MM.1S (cell line): ENCODE results near the gene EEF2KMT.
"Not testable (repeated sequence)": the region's sequence is repeated elsewhere in the genome, so short reads cannot be mapped to it uniquely, and the experiment has no call there.

Experiments
- DNase-seq: peaks from one replicate; pipeline ENCODE4 v3.0.0-alpha.2; 2015
- H2AFZ ChIP-seq: fragments of 300-600 bp; sonication (generic); 2 replicates; pipeline ENCODE4 v1.6.0; 2016; ENCODE audit warnings: antibody characterized with exemption, low read length
- H3F3A ChIP-seq: fragments of 300-600 bp; sonication (generic); 2 replicates; pipeline ENCODE4 v1.6.1; 2016; ENCODE audit warnings: mild to moderate bottlenecking, antibody characterized with exemption, low read length, moderate library complexity, mixed read lengths; ENCODE audit not compliant: insufficient read depth
- H3K27ac ChIP-seq: fragments of 300-600 bp; sonication (generic); 2 replicates; pipeline ENCODE4 v1.5.1; 2016; ENCODE audit warnings: mild to moderate bottlenecking, low read length
- H3K27me3 ChIP-seq: fragments of 300-600 bp; sonication (generic); replicated peaks from 2 replicates; pipeline ENCODE4 v1.6.0; 2016; ENCODE audit warnings: low read length; ENCODE audit not compliant: insufficient read depth
- H3K36me3 ChIP-seq: fragments of 300-600 bp; sonication (generic); replicated peaks from 2 replicates; pipeline ENCODE4 v1.6.1; 2016; ENCODE audit warnings: mild to moderate bottlenecking, low read length, mixed read lengths; ENCODE audit not compliant: insufficient read depth
- H3K4me1 ChIP-seq: fragments of 300-600 bp; sonication (generic); 2 replicates; pipeline ENCODE4 v1.6.1; 2016; ENCODE audit warnings: low read length, mixed read lengths
- H3K4me2 ChIP-seq: fragments of 300-600 bp; sonication (generic); 2 replicates; pipeline ENCODE4 v1.6.0; 2016; ENCODE audit warnings: low read depth, low read length
- H3K4me3 ChIP-seq: fragments of 300-600 bp; sonication (generic); 2 replicates; pipeline ENCODE4 v1.5.1; 2016; ENCODE audit warnings: low read length, mixed read lengths
- H3K79me2 ChIP-seq: fragments of 300-600 bp; sonication (generic); 2 replicates; pipeline ENCODE4 v1.6.1; 2016; ENCODE audit warnings: mixed run types, low read length, mixed read lengths
- H3K9ac ChIP-seq: fragments of 300-600 bp; sonication (generic); 2 replicates; pipeline ENCODE4 v1.6.1; 2016; ENCODE audit warnings: low read length, mixed read lengths
- H3K9me2 ChIP-seq: fragments of 300-600 bp; sonication (generic); replicated peaks from 2 replicates; pipeline ENCODE4 v1.6.1; 2016; ENCODE audit warnings: mild to moderate bottlenecking, low read length, mixed read lengths; ENCODE audit not compliant: insufficient read depth
- H3K9me3 ChIP-seq: fragments of 300-600 bp; sonication (generic); replicated peaks from 2 replicates; pipeline ENCODE4 v1.6.1; 2016; ENCODE audit warnings: mild to moderate bottlenecking, low read length, mixed read lengths; ENCODE audit not compliant: insufficient read depth
- H4K20me1 ChIP-seq: fragments of 300-600 bp; sonication (generic); 2 replicates; pipeline ENCODE4 v1.6.1; 2016; ENCODE audit warnings: mild to moderate bottlenecking, low read length, moderate library complexity, mixed read lengths; ENCODE audit not compliant: insufficient read depth

Gene EEF2KMT

DNA sequence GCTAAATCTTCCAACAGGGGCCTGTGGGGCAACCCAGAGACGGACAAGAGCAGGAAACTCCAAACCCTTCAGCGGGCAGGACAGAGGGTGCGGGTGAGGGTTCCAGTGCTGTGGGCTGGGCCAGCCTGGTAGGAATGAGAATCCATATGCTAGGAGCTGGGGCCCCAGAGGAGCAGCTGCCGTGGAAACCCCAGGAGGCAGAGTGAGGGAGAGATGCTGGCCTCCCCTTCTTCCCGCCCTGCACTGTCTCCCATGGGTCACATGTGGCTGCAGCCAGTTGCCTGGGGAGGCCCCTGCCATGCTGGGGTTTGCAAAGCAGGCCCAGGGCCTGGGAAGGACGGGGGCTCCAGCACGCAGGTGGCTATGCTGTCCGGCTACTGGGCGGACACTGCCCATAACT is 4.5 kb downstream of the EEF2KMT start:
- not testable (repeated sequence) for H3K36me3 ChIP-seq, H2AFZ ChIP-seq, H4K20me1 ChIP-seq, H3K4me3 ChIP-seq, H3K27ac ChIP-seq, H3K79me2 ChIP-seq, H3K27me3 ChIP-seq, DNase-seq, H3K9ac ChIP-seq, H3K9me3 ChIP-seq, H3K9me2 ChIP-seq, H3K4me2 ChIP-seq
- Histone ChIP-seq H3F3A (peaks cover 23% of the 10 kb centered on the region), H3K4me1 (peaks cover 21% of the 10 kb centered on the region)

DNA sequence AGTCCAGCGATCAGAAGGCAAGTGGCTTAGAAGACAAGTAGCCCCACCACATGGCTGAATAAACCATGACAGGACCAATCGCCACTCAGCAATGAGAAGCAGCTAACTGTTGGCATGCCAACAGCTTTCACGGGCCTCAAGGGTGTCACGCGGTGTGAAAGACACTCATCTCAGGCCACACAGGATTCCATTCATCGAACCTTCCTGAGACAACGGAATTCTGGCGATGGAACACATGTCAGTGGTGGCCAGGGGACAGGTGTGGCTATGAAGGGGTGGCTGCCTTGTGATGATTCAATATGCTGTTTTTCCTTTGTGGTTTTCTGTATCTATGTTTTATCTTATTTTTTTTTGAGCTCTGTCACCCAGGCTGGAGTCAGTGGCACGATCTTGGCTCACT is 7.0 kb downstream of the EEF2KMT start:
- Histone ChIP-seq H3F3A (peaks cover 14% of the 10 kb centered on the region), H3K4me1 (peaks cover 12% of the 10 kb centered on the region)
- H3K4me3 ChIP-seq, DNase-seq, H2AFZ ChIP-seq, H3K79me2 ChIP-seq, H3K27me3 ChIP-seq, H3K9ac ChIP-seq, H4K20me1 ChIP-seq, H3K9me2 ChIP-seq, H3K36me3 ChIP-seq, H3K27ac ChIP-seq, H3K9me3 ChIP-seq, H3K4me2 ChIP-seq: not testable (repeated sequence)

DNA sequence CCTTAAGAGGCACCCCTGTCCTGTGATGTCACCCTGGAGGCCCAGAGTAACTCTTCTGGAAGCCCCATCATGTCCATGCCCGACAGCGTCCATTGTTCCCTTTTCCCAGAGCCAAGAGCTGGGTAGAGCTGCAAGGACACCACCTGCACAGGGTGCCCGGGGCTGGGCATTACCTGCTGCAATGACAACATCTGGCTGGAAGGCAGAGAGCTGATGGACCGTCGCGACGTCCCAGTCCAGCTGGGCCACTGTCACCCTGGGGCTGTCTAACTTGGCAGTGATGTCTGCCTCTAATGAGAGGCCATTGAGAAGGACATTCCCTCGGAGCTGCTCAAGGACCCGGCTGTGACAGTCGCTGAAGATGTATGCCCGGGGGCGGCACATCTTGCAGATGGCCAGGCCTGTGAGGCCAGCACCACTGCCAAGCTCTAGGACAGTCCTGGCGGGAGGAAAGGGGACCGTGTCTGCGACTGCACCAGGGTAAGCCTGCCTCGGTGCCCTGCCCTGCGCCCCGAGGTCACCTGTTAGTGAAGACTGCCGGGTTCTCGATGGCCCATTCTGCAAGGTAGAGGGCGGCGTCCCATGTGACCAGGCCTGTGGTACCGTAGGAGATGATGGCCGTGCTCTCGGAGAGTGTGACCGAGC is 7.6 kb downstream of the EEF2KMT start:
- not testable (repeated sequence) for H2AFZ ChIP-seq, DNase-seq, H3K27me3 ChIP-seq, H4K20me1 ChIP-seq, H3F3A ChIP-seq, H3K79me2 ChIP-seq, H3K9ac ChIP-seq, H3K4me1 ChIP-seq, H3K4me2 ChIP-seq, H3K9me3 ChIP-seq, H3K4me3 ChIP-seq, H3K9me2 ChIP-seq, H3K27ac ChIP-seq, H3K36me3 ChIP-seq

DNA sequence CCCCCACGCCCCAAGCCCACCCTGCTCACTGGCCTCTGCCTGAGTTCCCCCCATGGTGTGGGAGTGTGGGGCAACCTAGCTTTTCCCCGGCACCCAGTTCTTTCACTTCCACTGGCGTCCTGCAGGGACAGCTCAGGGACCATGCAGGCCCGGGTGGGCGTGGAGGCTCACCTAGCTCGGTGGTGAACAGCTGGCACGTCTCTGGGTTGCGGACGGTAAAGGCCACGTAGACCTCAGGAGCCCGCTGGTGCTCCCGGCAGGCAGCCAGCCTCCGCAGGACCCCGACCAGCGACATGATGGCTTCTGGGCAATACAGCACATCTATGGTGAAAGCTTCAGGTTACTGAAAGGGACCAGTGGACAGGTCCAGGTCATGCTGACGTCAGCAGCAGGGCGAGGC is 8.7 kb downstream of the EEF2KMT start:
- H3K4me1 ChIP-seq, H3K9me2 ChIP-seq, H3K36me3 ChIP-seq, H3K27ac ChIP-seq, H3K79me2 ChIP-seq, H3F3A ChIP-seq, DNase-seq, H3K9ac ChIP-seq, H3K27me3 ChIP-seq, H2AFZ ChIP-seq, H3K9me3 ChIP-seq, H4K20me1 ChIP-seq, H3K4me2 ChIP-seq, H3K4me3 ChIP-seq: not testable (repeated sequence)

DNA sequence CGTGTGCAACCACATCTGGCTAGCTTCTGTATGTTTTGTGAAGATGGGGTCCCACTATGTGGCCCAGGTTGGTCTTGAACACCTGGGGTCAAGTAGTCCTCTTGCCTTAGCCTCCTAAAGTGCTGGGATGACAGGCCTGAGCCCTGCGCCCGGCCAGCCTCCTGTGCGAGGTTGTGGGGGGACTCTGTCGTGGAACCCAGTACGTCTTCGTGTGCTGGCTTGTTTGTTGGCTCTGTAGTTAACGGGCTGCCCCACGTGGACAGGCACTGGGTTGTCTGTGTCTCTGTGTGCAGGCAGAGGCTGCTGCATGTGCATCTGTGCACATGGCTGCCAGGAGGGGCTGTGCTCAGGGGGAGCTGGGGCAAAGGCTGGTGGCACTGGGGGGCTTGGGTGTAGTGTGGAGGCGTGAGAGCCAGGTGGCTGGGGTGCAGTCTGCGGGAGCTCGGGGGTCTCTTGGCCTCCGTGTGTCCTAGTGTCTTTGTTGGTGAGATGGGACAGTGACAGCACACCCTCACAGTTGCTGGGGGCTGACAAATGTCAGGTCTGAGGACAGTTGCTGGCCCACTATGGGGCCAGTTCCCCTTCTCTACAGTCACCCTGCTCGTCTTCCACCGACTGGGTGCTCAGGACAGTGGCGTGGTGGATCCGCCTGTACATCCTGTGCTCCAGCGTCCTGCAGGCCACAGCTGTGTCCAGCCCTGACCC is 9.4 kb downstream of the EEF2KMT start:
- not testable (repeated sequence) for H4K20me1 ChIP-seq, H3K27ac ChIP-seq, H3K9me3 ChIP-seq, H3K27me3 ChIP-seq, H3K79me2 ChIP-seq, DNase-seq, H3K9me2 ChIP-seq, H3K4me1 ChIP-seq, H2AFZ ChIP-seq, H3K36me3 ChIP-seq, H3K9ac ChIP-seq, H3K4me3 ChIP-seq, H3F3A ChIP-seq, H3K4me2 ChIP-seq

DNA sequence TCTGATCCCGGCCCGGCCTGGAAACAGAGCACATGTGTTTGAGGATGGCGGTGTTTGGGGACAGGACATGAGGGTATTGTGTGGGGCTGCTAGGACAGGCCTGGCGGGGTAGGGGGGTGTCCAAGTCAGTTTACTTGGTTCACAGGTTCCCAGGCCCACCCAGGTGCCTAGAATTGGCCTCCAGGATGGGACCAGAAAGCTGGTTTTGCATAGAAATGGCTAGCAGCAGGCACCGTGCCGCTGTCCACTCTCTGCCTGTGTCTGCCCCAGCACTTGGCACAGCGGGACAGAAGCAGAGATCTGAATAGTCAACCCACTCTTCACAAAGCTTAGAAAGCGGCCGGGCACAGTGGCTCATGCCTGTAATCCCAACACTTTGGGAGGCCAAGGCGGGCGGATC is 11.9 kb downstream of the EEF2KMT start:
- not testable (repeated sequence) for H3K9me2 ChIP-seq, H3K36me3 ChIP-seq, H3K79me2 ChIP-seq, H3K27ac ChIP-seq, H3K4me1 ChIP-seq, H4K20me1 ChIP-seq, H2AFZ ChIP-seq, H3K4me2 ChIP-seq, H3K27me3 ChIP-seq, H3K9me3 ChIP-seq, H3F3A ChIP-seq, DNase-seq, H3K9ac ChIP-seq, H3K4me3 ChIP-seq
